SU-DHL-6 (cell line): ENCODE data around the gene CEP128.

Source experiments
- H2AFZ ChIP-seq: fragments of 200-600 bp; sonication (generic); 2 replicates; pipeline ENCODE4 v1.6.1; 2014; ENCODE audit warnings: low read depth, mild to moderate bottlenecking, moderate library complexity, mixed read lengths, antibody characterized with exemption, low read length; ENCODE audit not compliant: severe bottlenecking
- H3F3A ChIP-seq: fragments of 200-600 bp; shearing (Covaris generic); 2 replicates; pipeline ENCODE4 v1.6.0; 2016; ENCODE audit warnings: antibody characterized with exemption, mild to moderate bottlenecking; ENCODE audit not compliant: insufficient read depth
- H3K27ac ChIP-seq: fragments of 200-600 bp; sonication (generic); 2 replicates; pipeline ENCODE4 v1.5.1; 2016; ENCODE audit warnings: low read depth, mild to moderate bottlenecking, low read length, moderate library complexity, mixed read lengths
- H3K27me3 ChIP-seq: fragments of 200-600 bp; sonication (generic), shearing (Covaris generic); 2 replicates; pipeline ENCODE4 v1.6.0; 2014; ENCODE audit warnings: mild to moderate bottlenecking, low read length
- H3K36me3 ChIP-seq: fragments of 200-600 bp; sonication (generic); 2 replicates; pipeline ENCODE4 v1.6.1; 2014; ENCODE audit warnings: mild to moderate bottlenecking, low read length, mixed read lengths
- H3K4me2 ChIP-seq: fragments of 300-600, 200-600 bp; shearing (Covaris generic), sonication (generic); 2 replicates; pipeline ENCODE4 v1.6.0; 2014; ENCODE audit warnings: low read length, low read depth, mild to moderate bottlenecking; ENCODE audit not compliant: poor library complexity, severe bottlenecking
- H3K4me3 ChIP-seq: fragments of 200-600 bp; sonication (generic); 2 replicates; pipeline ENCODE4 v1.5.1; 2014; ENCODE audit warnings: antibody characterized with exemption, low read length, mild to moderate bottlenecking, mixed read lengths; ENCODE audit not compliant: insufficient read depth, poor library complexity, severe bottlenecking
- H3K79me2 ChIP-seq: fragments of 200-600 bp; sonication (generic); 2 replicates; pipeline ENCODE4 v1.6.1; 2014; ENCODE audit warnings: mild to moderate bottlenecking, low read length, moderate library complexity; ENCODE audit not compliant: insufficient read depth
- H3K9ac ChIP-seq: fragments of 200-600 bp; sonication (generic); 2 replicates; pipeline ENCODE4 v1.7.0; 2014; ENCODE audit warnings: mild to moderate bottlenecking, low read length
- H3K9me2 ChIP-seq: fragments of 200-600 bp; sonication (generic); replicated peaks from 2 replicates; pipeline ENCODE4 v1.6.1; 2014; ENCODE audit warnings: low read length; ENCODE audit not compliant: insufficient read depth
- H3K9me3 ChIP-seq: fragments of 200-600 bp; sonication (generic); 2 replicates; pipeline ENCODE4 v1.6.1; 2014; ENCODE audit warnings: low read length, mixed read lengths; ENCODE audit not compliant: insufficient read depth
- H4K20me1 ChIP-seq: fragments of 200-600 bp; sonication (generic); 2 replicates; pipeline ENCODE4 v1.6.1; 2014; ENCODE audit warnings: low read depth, mild to moderate bottlenecking, antibody characterized with exemption, low read length, moderate library complexity, mixed read lengths
- CTCF ChIP-seq: fragments of 200-600 bp; sonication (generic); IDR thresholded peaks from one replicate; pipeline ENCODE4 v1.5.1; 2017; ENCODE audit warnings: antibody characterized with exemption, mild to moderate bottlenecking, low read length, moderate library complexity; ENCODE audit not compliant: insufficient read depth, poor library complexity, severe bottlenecking
- EZH2phosphoT487 ChIP-seq: fragments of 200-600 bp; sonication (generic), shearing (Covaris generic); conservative IDR thresholded peaks from 2 replicates; pipeline ENCODE4 v1.6.1; 2018; ENCODE audit warnings: mild to moderate bottlenecking, antibody characterized with exemption, low read length, moderate library complexity, mixed read lengths

The CEP128 gene

DNA sequence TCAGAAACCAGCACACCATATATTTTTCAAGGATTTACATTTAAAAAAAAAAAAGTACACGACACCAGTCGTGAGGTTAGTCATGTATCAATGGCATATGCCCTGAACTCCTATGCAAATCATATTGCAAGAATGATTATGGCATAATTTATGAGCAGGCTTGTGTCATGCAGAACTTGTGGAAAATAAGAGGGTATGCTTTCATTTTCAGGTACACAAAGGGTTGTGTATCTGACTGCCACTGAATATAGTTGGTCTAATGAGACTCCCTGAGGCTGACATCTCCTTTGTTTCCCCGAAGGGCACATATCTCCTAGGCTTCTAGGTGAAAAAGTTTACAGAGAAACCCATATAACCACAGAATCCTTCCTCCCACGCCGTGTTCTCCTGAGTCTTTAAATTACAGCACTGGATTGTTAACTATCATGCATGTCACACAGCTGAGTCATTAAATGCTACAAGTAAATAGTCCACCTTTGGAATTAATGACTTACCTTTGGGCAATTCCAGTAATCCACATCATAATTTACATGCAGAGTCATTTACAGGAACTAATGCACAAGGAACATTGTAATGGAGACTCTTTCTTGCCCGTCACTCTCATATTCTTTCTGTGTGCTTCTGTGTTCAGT, 373.5 kb downstream of the CEP128 start:
- H4K20me1 ChIP-seq = no peaks in the 10 kb centered on the region
- H3K9me3 ChIP-seq = no peaks in the 10 kb centered on the region
- H3K9me2 ChIP-seq = no peaks in the 10 kb centered on the region
- H3K9ac ChIP-seq = no peak overlapping the region
- no peaks in the 10 kb centered on the region for H3K79me2 ChIP-seq
- H3K4me3 ChIP-seq = no peak overlapping the region
- H3K27ac ChIP-seq = no peak overlapping the region
- H2AFZ ChIP-seq = no peak overlapping the region
- H3K36me3 ChIP-seq = no peaks in the 10 kb centered on the region
- no peak for TF ChIP-seq EZH2phosphoT487
- no peak for TF ChIP-seq CTCF
- H3F3A ChIP-seq = no peaks in the 10 kb centered on the region
- H3K4me2 ChIP-seq = no peak overlapping the region
- no peaks in the 10 kb centered on the region for H3K27me3 ChIP-seq

DNA sequence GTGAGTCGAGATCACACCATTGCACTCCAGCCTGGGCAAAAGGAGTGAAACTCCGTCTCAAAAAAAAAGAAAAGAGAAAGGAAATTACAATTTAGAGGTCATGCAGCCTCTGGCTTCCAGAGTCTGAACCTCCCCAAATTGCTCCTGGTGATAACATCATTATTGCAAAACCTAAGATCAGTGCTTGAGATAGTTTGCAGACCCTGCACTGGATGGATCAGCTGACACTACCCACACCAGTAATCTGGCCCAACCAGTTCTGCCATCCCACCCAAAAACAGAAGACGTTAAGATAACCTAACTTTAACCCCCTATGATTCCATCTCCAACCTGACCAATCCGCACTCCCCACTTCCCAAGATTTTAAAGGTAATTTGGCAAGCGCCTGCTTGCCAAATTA, 376.5 kb downstream of the CEP128 start:
- TF ChIP-seq EZH2phosphoT487 (no peak), CTCF (no peak)

DNA sequence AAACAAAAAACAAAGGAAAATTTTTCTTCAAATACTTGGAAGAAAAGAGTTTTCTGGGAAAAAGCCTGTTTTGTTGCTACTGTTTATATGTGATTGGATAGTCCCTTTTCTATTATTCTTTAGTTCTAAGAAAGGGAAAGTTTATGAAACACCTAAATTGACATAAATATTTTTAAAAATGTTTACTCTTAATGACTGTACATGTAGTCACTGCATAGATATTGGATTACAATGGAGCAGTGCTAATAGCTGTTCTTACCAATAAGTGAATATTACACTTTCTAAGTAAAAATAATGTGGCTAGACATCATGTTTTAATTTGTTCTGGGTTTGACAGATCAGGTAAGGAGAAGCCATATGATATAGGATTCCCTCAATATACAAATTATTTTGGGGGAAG, 377.5 kb downstream of the CEP128 start:
- Histone ChIP-seq H3K9ac (no peak overlapping the region), H3K79me2 (no peaks in the 10 kb centered on the region), H3K9me3 (no peaks in the 10 kb centered on the region), H3F3A (no peaks in the 10 kb centered on the region), H3K27ac (no peak overlapping the region), H3K27me3 (no peaks in the 10 kb centered on the region), H4K20me1 (no peaks in the 10 kb centered on the region), H2AFZ (no peak overlapping the region), H3K36me3 (no peaks in the 10 kb centered on the region), H3K9me2 (no peaks in the 10 kb centered on the region), H3K4me3 (no peak overlapping the region), H3K4me2 (no peak overlapping the region)
- TF ChIP-seq CTCF = no peak
- no peak for TF ChIP-seq EZH2phosphoT487

More for the DNA sequence above, 376.5 kb downstream of the CEP128 start:
- Histone ChIP-seq H3K4me3 (no peak overlapping the region), H3K27me3 (no peaks in the 10 kb centered on the region), H3K9me3 (no peaks in the 10 kb centered on the region), H2AFZ (no peak overlapping the region), H3F3A (no peaks in the 10 kb centered on the region), H3K9ac (no peak overlapping the region), H3K36me3 (no peaks in the 10 kb centered on the region), H3K27ac (no peak overlapping the region), H4K20me1 (no peaks in the 10 kb centered on the region), H3K9me2 (no peaks in the 10 kb centered on the region), H3K79me2 (no peaks in the 10 kb centered on the region), H3K4me2 (no peak overlapping the region)
